Esophagus muscularis mucosa (tissue), 4 donors: ENCODE measurements around the gene SAC3D1. TPM values are rescaled to one million over a fixed set of nuclear protein-coding genes. Genes with fewer than 3 reads are reported as not detected.
A peak's percentile ranks its signal among the peaks of the same experiment; 100 is the strongest.
"Not testable (repeated sequence)": the region's sequence is repeated elsewhere in the genome, so short reads cannot be mapped to it uniquely, and the experiment has no call there.

Experiments used
- DNase-seq: peaks from one replicate; pipeline ENCODE4 v3.0.0-alpha.2; 2017; ENCODE audit errors: extremely low spot score
- H3K27ac ChIP-seq, 4 donors: fragments of 200-600 bp; sonication (generic); replicated peaks in 1 of 4; 1 replicate in 3 of 4; 2 replicates in 1 of 4; pipeline ENCODE4 v1.5.1; 2016 to 2019; ENCODE audit warnings: mild to moderate bottlenecking in 1 of 4
- H3K27me3 ChIP-seq, 4 donors: fragments of 200-600 bp; sonication (generic); one replicate each; pipeline versions ENCODE4 v1.5.1 to v1.6.0; 2016 to 2019
- H3K36me3 ChIP-seq, 4 donors: fragments of 200-600 bp; sonication (generic); one replicate each; pipeline ENCODE4 v1.5.1; 2016 to 2019
- H3K4me1 ChIP-seq, 4 donors: fragments of 200-600 bp; sonication (generic); one replicate each; pipeline ENCODE4 v1.5.1; 2016 to 2019
- H3K4me3 ChIP-seq, 4 donors: fragments of 200-600 bp; sonication (generic); 1 replicate in 2 of 4; 2 replicates in 2 of 4; pipeline ENCODE4 v1.5.1; 2016 to 2019; ENCODE audit warnings: mild to moderate bottlenecking in 4 of 4, moderate library complexity in 1 of 4
- H3K9me3 ChIP-seq, 4 donors: fragments of 200-600 bp; sonication (generic); 1 replicate in 3 of 4; 2 replicates in 1 of 4; pipeline ENCODE4 v1.5.1; 2016 to 2019
- CTCF ChIP-seq, 3 experiments: fragments of 200-600 bp in 2 of 3; fragments of 450-650 bp in 1 of 3; sonication (generic) in 2 of 3; IDR thresholded peaks; one replicate each; pipeline ENCODE4 v1.5.1; 2017 to 2019; ENCODE audit warnings: antibody characterized with exemption in 3 of 3, mild to moderate bottlenecking in 2 of 3, moderate library complexity in 1 of 3
- EP300 ChIP-seq: sonication (generic); formaldehyde crosslinking; IDR thresholded peaks from one replicate; pipeline ENCODE4 v1.6.1; 2017; ENCODE audit warnings: antibody characterized with exemption
- POLR2A ChIP-seq: fragments of 450-650 bp; IDR thresholded peaks from one replicate; pipeline ENCODE4 v1.6.1; 2017; ENCODE audit warnings: antibody characterized with exemption, moderate library complexity, mild to moderate bottlenecking, low read depth
- POLR2AphosphoS5 ChIP-seq, 2 donors: sonication (generic); formaldehyde crosslinking; IDR thresholded peaks; one replicate each; pipeline ENCODE4 v1.6.1; 2017; ENCODE audit warnings: antibody characterized with exemption in 2 of 2
- WGBS: methylation state at CpG from one replicate; pipeline ENCODE4 v1.1.5; 2018; 5-methylcytosine and 5-hydroxymethylcytosine counted together
- intact Hi-C: fragments of 100-400 bp; cut with DNase I; formaldehyde crosslinking; loops from one replicate; pipeline ENCODE4 v1.15.1; 2023
- total RNA-seq, 4 donors: library from RNA; depleted of rRNA; stranded (reverse); fragments of >200 nt; gene quantifications; one replicate each; pipeline versions ENCODE4 v1.1.0 to v1.2.1, GENCODE V29; 2016

SAC3D1 gene
- total RNA-seq, 4 donors from 2014 or later, result 9.6 to 21.8 (median 13.1) TPM

- Histone ChIP-seq H3K36me3 (peaks cover 24 to 58% (median 47%) of the 10 kb centered on the region in 4 donors), H3K27ac (no peak overlapping the region), H3K4me3 (no peak overlapping the region), H3K27me3 (no peaks in the 10 kb centered on the region), H3K9me3 (no peaks in the 10 kb centered on the region), H3K4me1 (peaks cover 0 to 9% (median 3%) of the 10 kb centered on the region in 4 donors)
- no peak for DNase-seq
- intact Hi-C loops, result no loop called here
- TF ChIP-seq POLR2AphosphoS5 (IDR thresholded peaks at IDR 0.05), result no peak
- TF ChIP-seq EP300, result no peak
- TF ChIP-seq POLR2A, result no peak
- TF ChIP-seq CTCF (IDR thresholded peaks at IDR 0.05), result no peak
- 94% methylated on average over 10 of the region's 11 CpGs for WGBS
These were observed 19.5 kb upstream of the SAC3D1 start for GRCh38 chr11:65021509-65021908.

- H3K4me3 ChIP-seq, DNase-seq, H3K27ac ChIP-seq, H3K9me3 ChIP-seq, intact Hi-C loops, H3K27me3 ChIP-seq: not testable (repeated sequence)
- Histone ChIP-seq H3K4me1 (peaks cover 5 to 14% (median 11%) of the 10 kb centered on the region in 4 donors), H3K36me3 (peaks cover 24 to 45% (median 40%) of the 10 kb centered on the region in 4 donors)
- WGBS, result 90% methylated on average over 6 of the region's 8 CpGs
These were observed 17.5 kb upstream of the SAC3D1 start for GRCh38 chr11:65023502-65023901.

GRCh38 chr11:65026810-65027209, 14.2 kb upstream of the SAC3D1 start:
- intact Hi-C loops, result loop anchor here (5.0 kb wide), 1 partner anchor 110 kb away; the partner anchor contains the start of gene ATG2A
- H3K4me3 ChIP-seq, result peak overlapping the region; percentile 65 to 74 (median 70)
- 54% methylated on average over 10 of the region's 10 CpGs for WGBS

GRCh38 chr11:65027213-65028067, 13.6 kb upstream of the SAC3D1 start, which contains the start of gene SNX15:
SNX15 (plus strand) TSS chr11:65027439; CDS start chr11:65027538, 99 bp downstream.
- Histone ChIP-seq H3K27ac (peak within 1 kb of the TSS; percentile 84 to 92 (median 89)), H3K9me3 (no peaks in the 10 kb centered on the region), H3K27me3 (no peaks in the 10 kb centered on the region), H3K4me3 (peak within 1 kb of the TSS; percentile 65 to 74 (median 70)), H3K4me1 (peaks cover 11 to 40% (median 27%) of the 10 kb centered on the region in 4 donors), H3K36me3 (peaks cover 10 to 29% (median 15%) of the 10 kb centered on the region in 4 donors)
- intact Hi-C loops, result loop anchor here (5.0 kb wide), 1 partner anchor 110 kb away; the partner anchor contains the start of gene ATG2A
- peak; percentile 98 for DNase-seq
- WGBS, result 1% methylated on average over 30 of the region's 51 CpGs
- no peak for TF ChIP-seq POLR2A
- TF ChIP-seq POLR2AphosphoS5 (IDR thresholded peaks at IDR 0.05), result peak; percentile 81 to 92
- TF ChIP-seq CTCF (IDR thresholded peaks at IDR 0.05), result peak; percentile 57 to 79 (median 70)

More at GRCh38 chr11:65026810-65027209, 14.2 kb upstream of the SAC3D1 start:
- DNase-seq, result no peak
- no peak for TF ChIP-seq POLR2AphosphoS5 (IDR thresholded peaks at IDR 0.05)
- no peak for TF ChIP-seq CTCF (IDR thresholded peaks at IDR 0.05)
- Histone ChIP-seq H3K36me3 (peaks cover 5 to 29% (median 13%) of the 10 kb centered on the region in 4 donors), H3K4me1 (peaks cover 11 to 40% (median 27%) of the 10 kb centered on the region in 4 donors), H3K9me3 (no peaks in the 10 kb centered on the region), H3K27me3 (no peaks in the 10 kb centered on the region), H3K27ac (peak overlapping the region; percentile 84 to 92 (median 89))

GRCh38 chr11:65032216-65032615, 8.8 kb upstream of the SAC3D1 start:
- Histone ChIP-seq H3K27me3 (no peaks in the 10 kb centered on the region), H3K9me3 (no peaks in the 10 kb centered on the region), H3K4me3 (no peak overlapping the region), H3K4me1 (peaks cover 14 to 35% (median 26%) of the 10 kb centered on the region in 4 donors), H3K36me3 (peaks cover 45 to 70% (median 59%) of the 10 kb centered on the region in 4 donors), H3K27ac (no peak overlapping the region)
- no peak for TF ChIP-seq EP300
- no peak for TF ChIP-seq POLR2AphosphoS5 (IDR thresholded peaks at IDR 0.05)
- TF ChIP-seq POLR2A, result no peak
- TF ChIP-seq CTCF (IDR thresholded peaks at IDR 0.05), result no peak
- intact Hi-C loops, result no loop called here
- no peak for DNase-seq
- WGBS, result 80% methylated on average over 10 of the region's 13 CpGs
